Measurements from ENCODE around the gene ABCB6. TPM values are rescaled to one million over a fixed set of nuclear protein-coding genes. Genes with fewer than 3 reads are reported as not detected.

The ABCB6 gene
- total and polyA plus RNA-seq, 2 of the 8 experiments (the other 6 are each of a cell fraction or from before 2014, with no cell fraction given), result 44.9 to 50.6 TPM

GRCh38 chr2:219161097-219161496 lies 57.7 kb downstream of the ABCB6 start:
- Histone ChIP-seq H3K23me2 (ENCODE audit: low read depth, low read length) (peaks cover 2% of the 10 kb centered on the region; the same call in 1 of the 2 replicates), H3K36me3 (ENCODE audit: control insufficient read depth in 2 of 4, insufficient read depth in 4 of 4, low read length in 3 of 4) (peaks cover 0 to 2% (median 0%) of the 10 kb centered on the region in 4 experiments; a peak in 3 of 8 replicates), H2BK5ac (ENCODE audit: low read depth, low read length) (no peak overlapping the region; the same call in 1 of the 2 replicates), H2AK5ac (ENCODE audit: low read depth, low read length) (no peak overlapping the region), H3K18ac (ENCODE audit: extremely low read depth, low read length) (no peak overlapping the region), H2AFZ (ENCODE audit: low read length) (peak overlapping the region; percentile 37; the same call in 1 of the 2 replicates), H4K20me1 (replicated peaks in 1 of 2; ENCODE audit: control insufficient read depth in 1 of 2, insufficient read depth in 2 of 2, low read length in 2 of 2) (peaks cover 2 to 8% of the 10 kb centered on the region in 2 experiments), H2BK15ac (ENCODE audit: low read length) (no peak overlapping the region), H3K9me3 (ENCODE audit: insufficient read depth in 2 of 2, low read depth in 1 of 2, low read length in 1 of 2) (no peaks in the 10 kb centered on the region), H2BK12ac (ENCODE audit: low read depth, low read length) (no peak overlapping the region), H3K27me3 (replicated peaks in 1 of 4; ENCODE audit: control insufficient read depth in 3 of 4, extremely low read depth in 1 of 4, insufficient read depth in 3 of 4, low read length in 3 of 4) (no peaks in the 10 kb centered on the region; a peak in 2 of 7 replicates), H4K91ac (replicated peaks; ENCODE audit: insufficient read length, low read length) (no peak overlapping the region), H3K4me2 (ENCODE audit: insufficient read depth in 1 of 2, low read depth in 2 of 2, low read length in 2 of 2) (peak overlapping the region; percentile 35 to 83), H4K5ac (ENCODE audit: insufficient read length, low read depth, low read length) (no peak overlapping the region), H3K9ac (replicated peaks in 1 of 4; ENCODE audit: extremely low read depth in 1 of 4, low read depth in 3 of 4, low read length in 3 of 4) (no peak overlapping the region), H3K14ac (ENCODE audit: insufficient read length) (no peak overlapping the region), H3K4me1 (replicated peaks in 1 of 4; ENCODE audit: control insufficient read depth in 3 of 4, insufficient read depth in 4 of 4, low read length in 3 of 4) (peaks cover 0 to 5% (median 2%) of the 10 kb centered on the region in 4 experiments; a peak in 3 of 7 replicates), H3K4ac (replicated peaks; ENCODE audit: insufficient read length, low read depth, low read length) (peak overlapping the region; percentile 4), H3K23ac (ENCODE audit: insufficient read length) (no peak overlapping the region), H3K4me3 (ENCODE audit: extremely low read depth in 1 of 4, insufficient read depth in 2 of 4, low read depth in 3 of 4, low read length in 4 of 4) (peak overlapping the region; percentile 32 to 83 (median 78)), H3K56ac (replicated peaks; ENCODE audit: insufficient read length, low read depth, low read length) (no peak overlapping the region), H3K27ac (ENCODE audit: low read depth, low read length) (no peak overlapping the region), H4K8ac (ENCODE audit: extremely low read depth, insufficient read depth, low read length) (no peak overlapping the region), H2BK20ac (ENCODE audit: low read length) (no peak overlapping the region), H3K79me1 (ENCODE audit: low read depth, low read length) (no peaks in the 10 kb centered on the region; the same call in 1 of the 2 replicates), H2BK120ac (replicated peaks; ENCODE audit: low read depth, low read length) (no peak overlapping the region), H3K79me2 (ENCODE audit: control insufficient read depth in 1 of 2, insufficient read depth in 2 of 2, low read length in 2 of 2) (no peaks in the 10 kb centered on the region)
- no peak for DNase-seq (ENCODE audit: low read depth in 1 of 2, low spot score in 2 of 2)
- ChIA-PET POLR2A (ENCODE audit: partially characterized antibody) (no interaction called here), CTCF (ENCODE audit: partially characterized antibody) (no interaction called here)
- no peak for FAIRE-seq
- whole genome bisulfite sequencing, 2 experiments (ENCODE audit: extremely low coverage in 1 of 2, insufficient coverage in 1 of 2, insufficient read length in 1 of 2, insufficient replicate concordance in 2 of 2, low coverage in 1 of 2, low lambda C conversion rate in 2 of 2, missing lambda C conversion rate in 1 of 2), result 61% methylated on average over 4 of the region's 4 CpGs; no CpG with 5 or more reads in 1 of the 2 experiments
- TF ChIP-seq SP1 (IDR thresholded peaks at IDR 0.05; ENCODE audit: low read depth, low read length) (no peak), BCL11A (IDR thresholded peaks at IDR 0.05; ENCODE audit: low read depth in 2 of 2, low read length in 2 of 2) (no peak), CREB1 (IDR thresholded peaks at IDR 0.05) (no peak), BACH1 (IDR thresholded peaks at IDR 0.05; ENCODE audit: low read length) (no peak), SAP30 (IDR thresholded peaks at IDR 0.05; ENCODE audit: insufficient read depth, insufficient replicate concordance, low read length) (no peak), HDAC6 (IDR thresholded peaks at IDR 0.05; ENCODE audit: low read depth, low read length) (no peak), E2F6 (IDR thresholded peaks at IDR 0.05) (no peak), TAF7 (optimal IDR thresholded peaks at IDR 0.05; ENCODE audit: borderline replicate concordance, low read depth, low read length) (no peak), TEAD4 (IDR thresholded peaks at IDR 0.05; ENCODE audit: low read depth, low read length) (no peak), EZH2 (IDR thresholded peaks at IDR 0.05; ENCODE audit: low read depth, low read length, severe bottlenecking) (no peak), RNF2 (IDR thresholded peaks at IDR 0.05; ENCODE audit: borderline replicate concordance, low read depth, low read length, missing control alignments, poor library complexity, severe bottlenecking) (no peak), SP4 (IDR thresholded peaks at IDR 0.05; ENCODE audit: low read length) (no peak), EP300 (IDR thresholded peaks at IDR 0.05; ENCODE audit: borderline replicate concordance in 1 of 2, low read depth in 2 of 2, low read length in 2 of 2) (no peak)

All from H1 (cell line).